IMR-90 (cell line): ENCODE measurements around the gene KCNH2. TPM values are rescaled to one million over a fixed set of nuclear protein-coding genes. Genes with fewer than 3 reads are reported as not detected.

Experiments used
- ATAC-seq: fragments of 200-7000 bp; cut with Tn5 transposase; 2 replicates; pipeline ENCODE4 v1.9.1; 2020; ENCODE audit warnings: low read depth, mild to moderate bottlenecking, moderate library complexity
- BruUV-seq: library from RNA; stranded (reverse); fragments of 400-500 nt; replicated peaks from 2 replicates; lab custom pipeline; 2021; lab: Mats Ljungman, UMichigan
- CTCF ChIA-PET: fragments of 300-600 bp; formaldehyde crosslinking; extraction: SDS; loops from one replicate; lab custom pipeline; 2021; ENCODE audit warnings: antibody characterized with exemption; lab: Yijun Ruan, JAX
- POLR2A ChIA-PET: fragments of 300-600 bp; sonication (Branson Sonifier 250); formaldehyde crosslinking; loops from one replicate; lab custom pipeline; 2022; ENCODE audit warnings: antibody characterized with exemption; ENCODE audit not compliant: unreplicated experiment; lab: Charles Lee
- DNase-seq: peaks from one replicate; pipeline ENCODE4 v3.0.0; 2013
- H2AFZ ChIP-seq: replicated peaks from 2 replicates; pipeline ENCODE3; 2013; ENCODE audit warnings: low read length, mild to moderate bottlenecking; ENCODE audit not compliant: poor library complexity
- H2AK5ac ChIP-seq: 2 replicates; pipeline ENCODE4 v1.6.1; 2013; ENCODE audit warnings: low read depth, low read length, inconsistent platforms
- H2AK9ac ChIP-seq: replicated peaks from 2 replicates; pipeline ENCODE3; 2013; ENCODE audit warnings: mild to moderate bottlenecking, low read depth, low read length, moderate library complexity; ENCODE audit not compliant: poor library complexity
- H2BK120ac ChIP-seq: 2 replicates; pipeline ENCODE4 v1.6.1; 2013; ENCODE audit warnings: low read depth, low read length, inconsistent platforms
- H2BK15ac ChIP-seq: 3 replicates; pipeline ENCODE4 v1.6.1; 2013; ENCODE audit warnings: low read depth, low read length, inconsistent platforms
- H2BK20ac ChIP-seq: 2 replicates; pipeline ENCODE4 v1.6.1; 2013; ENCODE audit warnings: low read depth, mild to moderate bottlenecking, inconsistent platforms, low read length, moderate library complexity
- H2BK5ac ChIP-seq: 2 replicates; pipeline ENCODE4 v1.6.1; 2013; ENCODE audit warnings: mild to moderate bottlenecking, low read depth, low read length, inconsistent platforms; ENCODE audit not compliant: poor library complexity, severe bottlenecking
- H3K14ac ChIP-seq: replicated peaks from 2 replicates; pipeline ENCODE4 v1.6.1; 2013; ENCODE audit warnings: low read depth, low read length, inconsistent platforms
- H3K18ac ChIP-seq: 2 replicates; pipeline ENCODE4 v1.6.1; 2013; ENCODE audit warnings: low read depth, low read length, control low read depth
- H3K23ac ChIP-seq: 2 replicates; pipeline ENCODE4 v1.6.1; 2013; ENCODE audit warnings: low read depth, low read length, inconsistent platforms
- H3K27ac ChIP-seq: 2 replicates; pipeline ENCODE4 v1.5.1; 2013; ENCODE audit warnings: mild to moderate bottlenecking, control low read depth, low read length; ENCODE audit not compliant: insufficient read depth
- H3K27me3 ChIP-seq: 2 replicates; pipeline ENCODE4 v1.6.1; 2013; ENCODE audit warnings: low read length; ENCODE audit not compliant: control insufficient read depth, insufficient read depth
- H3K36me3 ChIP-seq: 2 replicates; pipeline ENCODE4 v1.6.1; 2013; ENCODE audit warnings: low read length, mixed read lengths; ENCODE audit not compliant: control insufficient read depth, insufficient read depth
- H3K4ac ChIP-seq: 2 replicates; pipeline ENCODE4 v1.6.1; 2013; ENCODE audit warnings: low read depth, low read length, inconsistent platforms
- H3K4me1 ChIP-seq: 2 replicates; pipeline ENCODE4 v1.6.1; 2013; ENCODE audit warnings: low read length, mixed read lengths; ENCODE audit not compliant: control insufficient read depth, insufficient read depth
- H3K4me2 ChIP-seq: 2 replicates; pipeline ENCODE4 v1.6.1; 2013; ENCODE audit warnings: low read depth, mild to moderate bottlenecking, control low read depth, low read length, moderate library complexity
- H3K4me3 ChIP-seq: 2 replicates; pipeline ENCODE4 v1.5.1; 2013; ENCODE audit warnings: low read depth, mild to moderate bottlenecking, control low read depth, low read length, moderate library complexity; ENCODE audit not compliant: insufficient read depth
- H3K56ac ChIP-seq: 2 replicates; pipeline ENCODE4 v1.6.1; 2013; ENCODE audit warnings: low read length, inconsistent platforms; ENCODE audit not compliant: insufficient read depth; ENCODE audit errors: extremely low read depth
- H3K79me1 ChIP-seq, 2 experiments: 2 replicates each; pipeline ENCODE4 v1.6.1; 2013; ENCODE audit warnings: low read length in 2 of 2, inconsistent platforms in 1 of 2, low read depth in 1 of 2
- H3K9ac ChIP-seq: 2 replicates; pipeline ENCODE4 v1.6.1; 2013; ENCODE audit warnings: low read depth, low read length, control low read depth
- H3K9me1 ChIP-seq: 2 replicates; pipeline ENCODE4 v1.6.1; 2013; ENCODE audit warnings: low read length, inconsistent platforms; ENCODE audit not compliant: insufficient read depth
- H3K9me3 ChIP-seq: 2 replicates; pipeline ENCODE4 v1.6.1; 2013; ENCODE audit warnings: low read length; ENCODE audit not compliant: control insufficient read depth, insufficient read depth
- H4K20me1 ChIP-seq: 2 replicates; pipeline ENCODE4 v1.6.1; 2013; ENCODE audit warnings: low read length, inconsistent platforms; ENCODE audit not compliant: insufficient read depth
- H4K5ac ChIP-seq: 2 replicates; pipeline ENCODE4 v1.6.1; 2013; ENCODE audit warnings: mild to moderate bottlenecking, low read depth, low read length, control low read depth
- H4K8ac ChIP-seq, 2 experiments: 2 replicates each; pipeline ENCODE4 v1.6.1; 2013; ENCODE audit warnings: low read depth in 2 of 2, low read length in 2 of 2, control low read depth in 1 of 2, inconsistent platforms in 1 of 2
- H4K91ac ChIP-seq: 2 replicates; pipeline ENCODE4 v1.6.1; 2013; ENCODE audit warnings: low read depth, low read length, inconsistent platforms; ENCODE audit not compliant: insufficient read depth
- CHD1 ChIP-seq: IDR thresholded peaks from 2 replicates; pipeline ENCODE4 v1.6.1; 2012; ENCODE audit warnings: low read depth, low read length, improper control_type of control experiment
- ELK1 ChIP-seq: fragments of 150-350 bp; IDR thresholded peaks from 2 replicates; pipeline ENCODE4 v1.6.1; 2016; ENCODE audit warnings: low read depth, mild to moderate bottlenecking, low read length, moderate library complexity, borderline replicate concordance
- FOS ChIP-seq: fragments of 150-350 bp; IDR thresholded peaks from 2 replicates; pipeline ENCODE4 v1.6.1; 2016; ENCODE audit warnings: low read depth, low read length
- MAFK ChIP-seq: IDR thresholded peaks from 2 replicates; pipeline ENCODE4 v1.6.1; 2012; ENCODE audit warnings: low read depth, low read length, improper control_type of control experiment
- MAZ ChIP-seq: IDR thresholded peaks from 2 replicates; pipeline ENCODE4 v1.6.1; 2012; ENCODE audit warnings: low read depth, mild to moderate bottlenecking, low read length, improper control_type of control experiment, moderate library complexity, borderline replicate concordance
- NFE2L2 ChIP-seq: fragments of 150-350 bp; IDR thresholded peaks from 2 replicates; pipeline ENCODE4 v1.6.1; 2016; ENCODE audit warnings: low read depth, mild to moderate bottlenecking, low read length
- RCOR1 ChIP-seq: IDR thresholded peaks from 2 replicates; pipeline ENCODE4 v1.6.1; 2012; ENCODE audit warnings: mild to moderate bottlenecking, low read length, improper control_type of control experiment; ENCODE audit not compliant: insufficient replicate concordance
- WGBS, 2 experiments: methylation state at CpG; one replicate each; pipeline versions ENCODE4 v1.1.5 to v1.1.7; 2013; ENCODE audit warnings: missing lambda C conversion rate in 2 of 2; ENCODE audit not compliant: insufficient read length in 1 of 2; ENCODE audit errors: extremely low coverage in 2 of 2; 5-methylcytosine and 5-hydroxymethylcytosine counted together
- dilution Hi-C: fragments of 300-500 bp; cut with HindIII; formaldehyde crosslinking; loops from one replicate; pipeline ENCODE4 v1.14.3; 2018; ENCODE audit warnings: low sequenced_read_pairs; ENCODE audit not compliant: unreplicated experiment
- in situ Hi-C: fragments of 300-500 bp; cut with MboI; formaldehyde crosslinking; loops from 3 replicates; pipeline ENCODE4 v1.14.3; 2019; ENCODE audit warnings: low sequenced_read_pairs, inconsistent platforms, mixed read lengths
- intact Hi-C: fragments of 100-400 bp; cut with micrococcal nuclease; formaldehyde crosslinking; loops from 2 replicates; pipeline ENCODE4 v1.10.0; 2022
- polyA plus RNA-seq, 3 experiments: library from polyadenylated mRNA; depleted of rRNA; stranded (reverse); fragments of >200 nt; gene quantifications; 2 replicates each; pipeline ENCODE4 v1.2.3, GENCODE V29; 2012; ENCODE audit warnings: low replicate concordance in 1 of 3
- total RNA-seq: library from RNA; depleted of rRNA; stranded (reverse); fragments of >200 nt; gene quantifications from 2 replicates; pipeline ENCODE4 v1.2.3, GENCODE V29; 2012
- TF ChIP-seq, protein P1 (sequence below): conservative IDR thresholded peaks from 2 replicates; pipeline ENCODE4 v1.5.1; 2012; ENCODE audit warnings: mild to moderate bottlenecking, low read depth, low read length, improper control_type of control experiment

Gene KCNH2
- total and polyA plus RNA-seq, 2 of the 4 experiments (the other 2 are of a cell fraction) = 0.90 to 2.1 TPM

GRCh38 chr7:151010307-151011096, 32.4 kb upstream of the KCNH2 start:
- Histone ChIP-seq H3K9ac (0 out of 2 replicates have a peak overlapping the region, but pooled peaks have one; percentile 12), H3K9me1 (no peaks in the 10 kb centered on the region), H3K9me3 (no peaks in the 10 kb centered on the region), H3K27me3 (peaks cover 17% of the 10 kb centered on the region), H4K5ac (no peak overlapping the region; the same call in 1 of the 2 replicates), H2AK9ac (peak overlapping the region; percentile 37), H2AK5ac (no peak overlapping the region), H3K23ac (0 out of 2 replicates have a peak overlapping the region, but pooled peaks have one; percentile 33), H3K14ac (no peak overlapping the region; the same call in 1 of the 2 replicates), H3K79me1 (no peaks in the 10 kb centered on the region), H3K56ac (no peak overlapping the region), H4K8ac (no peak overlapping the region), H3K4me3 (no peak overlapping the region), H2AFZ (peak overlapping the region; percentile 57), H3K18ac (no peak overlapping the region), H4K91ac (no peak overlapping the region), H3K27ac (no peak overlapping the region), H2BK15ac (0 out of 3 replicates have a peak overlapping the region, but pooled peaks have one; percentile 15), H4K20me1 (no peaks in the 10 kb centered on the region), H2BK20ac (no peak overlapping the region), H2BK5ac (no peak overlapping the region), H3K4me1 (peaks cover 9% of the 10 kb centered on the region; the same call in 1 of the 2 replicates), H3K4ac (no peak overlapping the region), H3K36me3 (no peaks in the 10 kb centered on the region), H2BK120ac (no peak overlapping the region), H3K4me2 (no peak overlapping the region)
- intact Hi-C loops = loop anchor here (5.0 kb wide), 1 partner anchor 102 kb away; no protein-coding TSS in a partner anchor
- BruUV-seq = no TSS peak
- 29% methylated on average over 14 of the region's 18 CpGs; no CpG with 5 or more reads in 1 of the 2 experiments for WGBS, 2 experiments
- DNase-seq = peak; percentile 23
- TF ChIP-seq MAZ (no peak), MAFK (no peak), ELK1 (no peak), CHD1 (no peak), FOS (no peak), NFE2L2 (no peak), RCOR1 (no peak)
- TF ChIP-seq, protein P1, sequence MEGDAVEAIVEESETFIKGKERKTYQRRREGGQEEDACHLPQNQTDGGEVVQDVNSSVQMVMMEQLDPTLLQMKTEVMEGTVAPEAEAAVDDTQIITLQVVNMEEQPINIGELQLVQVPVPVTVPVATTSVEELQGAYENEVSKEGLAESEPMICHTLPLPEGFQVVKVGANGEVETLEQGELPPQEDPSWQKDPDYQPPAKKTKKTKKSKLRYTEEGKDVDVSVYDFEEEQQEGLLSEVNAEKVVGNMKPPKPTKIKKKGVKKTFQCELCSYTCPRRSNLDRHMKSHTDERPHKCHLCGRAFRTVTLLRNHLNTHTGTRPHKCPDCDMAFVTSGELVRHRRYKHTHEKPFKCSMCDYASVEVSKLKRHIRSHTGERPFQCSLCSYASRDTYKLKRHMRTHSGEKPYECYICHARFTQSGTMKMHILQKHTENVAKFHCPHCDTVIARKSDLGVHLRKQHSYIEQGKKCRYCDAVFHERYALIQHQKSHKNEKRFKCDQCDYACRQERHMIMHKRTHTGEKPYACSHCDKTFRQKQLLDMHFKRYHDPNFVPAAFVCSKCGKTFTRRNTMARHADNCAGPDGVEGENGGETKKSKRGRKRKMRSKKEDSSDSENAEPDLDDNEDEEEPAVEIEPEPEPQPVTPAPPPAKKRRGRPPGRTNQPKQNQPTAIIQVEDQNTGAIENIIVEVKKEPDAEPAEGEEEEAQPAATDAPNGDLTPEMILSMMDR = no peak
- CTCF ChIA-PET = interaction anchor here (1.1 kb wide), 1 partner anchor 18 kb away, joined by 3 read pairs; the partner anchor contains the start of gene ABCB8
- in situ Hi-C loops = no loop called here
- dilution Hi-C loops = no loop called here
- POLR2A ChIA-PET = no interaction called here
- peak; percentile 50 for ATAC-seq
